A172 (cell line): Measurements from ENCODE around the gene CALML6. TPM values are rescaled to one million over a fixed set of nuclear protein-coding genes. Genes with fewer than 3 reads are reported as not detected.

Source experiments
- DNase-seq: peaks from one replicate; pipeline ENCODE4 v3.0.0-alpha.2; 2015; ENCODE audit warnings: low spot score
- total RNA-seq: library from RNA; depleted of rRNA; stranded (reverse); fragments of >200 nt; shearing (Covaris generic); gene quantifications from 2 replicates; pipeline ENCODE4 v1.2.3, GENCODE V29; 2014; rRNA removed

CALML6 gene
- total RNA-seq, 1 experiment from 2014 or later, result not detected

DNA sequence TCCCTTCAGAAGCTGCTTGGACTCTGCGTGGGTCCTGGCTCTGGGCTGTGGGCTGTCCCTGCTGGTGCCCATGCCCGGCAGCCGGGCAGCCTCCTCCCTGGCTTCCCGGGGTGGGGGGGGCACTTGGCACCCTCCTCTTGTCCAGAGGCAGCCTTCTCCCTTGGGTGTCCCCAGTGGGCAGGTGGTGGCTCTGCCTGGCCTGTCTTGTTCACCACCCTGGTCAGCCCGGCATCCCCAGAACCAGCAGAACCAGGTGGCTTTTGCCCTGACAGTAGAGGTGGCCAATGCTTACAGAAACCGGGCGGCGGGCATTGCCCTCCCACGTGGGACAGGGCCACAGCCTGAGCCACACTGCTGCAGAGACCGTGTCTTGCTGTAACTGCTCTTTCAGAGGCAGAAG, 50.5 kb downstream of the CALML6 start:
- no peak for DNase-seq

DNA sequence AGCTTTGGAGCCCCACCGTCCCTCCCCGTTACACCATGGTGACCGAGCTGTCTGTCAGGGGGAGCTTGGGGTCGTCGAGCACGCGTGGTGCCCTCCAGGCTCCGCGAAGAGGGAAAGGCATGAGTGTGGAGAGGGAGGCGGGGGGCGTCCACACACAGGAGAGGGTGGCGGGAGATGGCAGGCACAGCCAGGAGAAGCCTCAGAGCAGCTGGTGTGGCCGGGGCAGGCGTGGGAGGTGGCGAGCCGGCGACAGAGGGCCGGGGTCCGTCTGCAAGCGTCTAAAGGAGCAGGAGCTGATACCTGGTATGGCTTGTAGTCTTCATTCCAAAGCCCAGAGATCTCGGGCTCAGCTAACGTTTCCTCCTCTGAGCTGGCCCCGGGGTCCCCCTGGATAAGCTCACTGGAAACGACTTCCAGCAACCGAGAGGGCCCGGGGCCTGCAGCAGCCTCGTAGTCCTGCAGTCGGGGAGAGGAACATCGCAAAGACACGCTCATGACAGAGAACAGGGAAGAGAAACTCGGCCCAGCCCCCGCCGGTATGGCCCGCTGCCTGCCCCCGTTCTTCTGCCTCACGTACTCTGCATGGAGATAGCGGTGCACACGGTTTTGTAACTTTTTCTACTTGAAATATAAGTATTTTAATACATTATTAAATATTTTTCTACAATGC, 51.1 kb downstream of the CALML6 start:
- DNase-seq, result no peak

Other genes with a start within 250 kb of the CALML6 start
- 5.2 and 6.8 TPM in 2 replicates for gene SLC35E2B, start 222.5 kb upstream of the CALML6 start, total RNA-seq
- 6.6 and 9.8 TPM in 2 replicates for gene CDK11A, start 190.9 kb upstream of the CALML6 start, total RNA-seq
- 28.4 and 31.5 TPM in 2 replicates for gene NADK, start 136.8 kb upstream of the CALML6 start, total RNA-seq
- gene GNB1, start 24.2 kb upstream of the CALML6 start, total RNA-seq, result 39.2 and 44.0 TPM in 2 replicates
- not detected in 2 replicates for gene TMEM52, start 4.0 kb downstream of the CALML6 start, total RNA-seq
- gene CFAP74, start 88.5 kb downstream of the CALML6 start, total RNA-seq, result not detected in 2 replicates
- gene GABRD, start 104.1 kb downstream of the CALML6 start, total RNA-seq, result 0.07 and 0.26 TPM in 2 replicates
- gene PRKCZ, start 135.2 kb downstream of the CALML6 start, total RNA-seq, result 1.6 and 2.1 TPM in 2 replicates